ENCODE results near the gene GNA12. TPM values are rescaled to one million over a fixed set of nuclear protein-coding genes. Genes with fewer than 3 reads are reported as not detected.
A peak's percentile ranks its signal among the peaks of the same experiment; 100 is the strongest.
"Not testable (repeated sequence)": the region's sequence is repeated elsewhere in the genome, so short reads cannot be mapped to it uniquely, and the experiment has no call there.

Gene GNA12
- polyA plus RNA-seq, 1 donor from 2014 or later, result 16.4 TPM

DNA sequence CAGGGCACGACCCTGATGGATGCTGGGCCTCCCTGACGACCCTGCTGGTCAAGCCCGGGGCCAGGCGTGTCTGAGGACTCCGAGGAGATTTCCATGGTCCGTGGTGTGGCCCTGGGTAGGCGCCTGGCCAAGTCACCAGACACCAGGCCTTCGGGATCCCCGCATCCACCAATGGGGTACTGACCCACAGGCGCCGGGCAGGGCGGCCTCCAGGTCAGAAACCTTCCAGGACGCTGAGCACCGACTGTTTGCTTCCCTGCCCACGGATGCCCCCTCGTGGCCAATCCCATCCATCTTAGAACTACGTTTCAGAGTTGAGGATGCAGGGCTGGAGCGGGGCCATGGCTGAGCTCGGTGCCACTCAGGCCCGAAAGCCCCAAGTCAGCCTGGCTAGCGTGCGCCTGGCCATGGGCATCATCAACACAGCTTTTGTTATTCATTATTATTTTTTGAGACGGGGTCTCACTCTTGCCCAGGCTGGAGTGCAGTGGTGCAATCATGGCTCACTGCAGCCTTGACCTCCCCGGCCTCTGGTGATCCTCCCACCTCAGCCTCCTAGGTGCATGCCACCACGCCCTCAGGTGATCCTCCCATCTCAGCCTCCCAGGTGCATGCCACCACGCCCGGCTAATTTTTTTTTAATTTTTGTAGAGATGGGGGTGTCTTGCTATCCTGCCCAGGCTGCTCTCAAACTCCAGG lies 163.2 kb downstream of the GNA12 start:
- H3K27ac Mint-ChIP-seq, result no peak overlapping the region

DNA sequence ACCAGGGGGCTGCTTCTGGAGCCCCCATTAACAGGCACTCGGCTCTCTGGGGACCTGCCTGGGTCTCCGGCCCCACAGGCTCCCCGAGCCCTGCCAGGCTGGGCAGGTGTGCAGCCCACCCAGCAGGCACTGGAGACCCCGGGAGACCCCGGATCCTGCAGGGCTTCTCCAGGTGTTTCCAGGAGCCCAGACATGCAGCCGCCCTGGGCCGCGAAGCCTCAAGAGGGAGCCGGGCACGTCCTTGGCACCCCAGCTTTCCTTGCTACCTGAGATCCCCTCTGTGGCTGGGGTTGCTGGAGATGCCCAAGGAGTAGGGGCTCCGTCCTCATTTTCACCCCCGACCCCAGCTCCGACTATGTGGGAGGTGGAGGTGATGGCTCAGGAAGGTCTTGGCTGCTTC lies 163.9 kb downstream of the GNA12 start:
- H3K27ac Mint-ChIP-seq, result peak overlapping the region in 1 of 3 donors; percentile 64
- H3K4me3 Mint-ChIP-seq, result no peak overlapping the region
- peaks cover 2% of the 10 kb centered on the region for H3K36me3 Mint-ChIP-seq
- no peaks in the 10 kb centered on the region for H3K9me3 Mint-ChIP-seq
- no peaks in the 10 kb centered on the region for H3K4me1 Mint-ChIP-seq
- H3K27me3 Mint-ChIP-seq, result peaks cover 11% of the 10 kb centered on the region

More for the DNA sequence above, 163.2 kb downstream of the GNA12 start:
- Mint-ChIP-seq H3K27me3 (peaks cover 12% of the 10 kb centered on the region), H3K9me3 (no peaks in the 10 kb centered on the region), H3K4me3 (no peak overlapping the region), H3K36me3 (peaks cover 2% of the 10 kb centered on the region), H3K4me1 (no peaks in the 10 kb centered on the region)

DNA sequence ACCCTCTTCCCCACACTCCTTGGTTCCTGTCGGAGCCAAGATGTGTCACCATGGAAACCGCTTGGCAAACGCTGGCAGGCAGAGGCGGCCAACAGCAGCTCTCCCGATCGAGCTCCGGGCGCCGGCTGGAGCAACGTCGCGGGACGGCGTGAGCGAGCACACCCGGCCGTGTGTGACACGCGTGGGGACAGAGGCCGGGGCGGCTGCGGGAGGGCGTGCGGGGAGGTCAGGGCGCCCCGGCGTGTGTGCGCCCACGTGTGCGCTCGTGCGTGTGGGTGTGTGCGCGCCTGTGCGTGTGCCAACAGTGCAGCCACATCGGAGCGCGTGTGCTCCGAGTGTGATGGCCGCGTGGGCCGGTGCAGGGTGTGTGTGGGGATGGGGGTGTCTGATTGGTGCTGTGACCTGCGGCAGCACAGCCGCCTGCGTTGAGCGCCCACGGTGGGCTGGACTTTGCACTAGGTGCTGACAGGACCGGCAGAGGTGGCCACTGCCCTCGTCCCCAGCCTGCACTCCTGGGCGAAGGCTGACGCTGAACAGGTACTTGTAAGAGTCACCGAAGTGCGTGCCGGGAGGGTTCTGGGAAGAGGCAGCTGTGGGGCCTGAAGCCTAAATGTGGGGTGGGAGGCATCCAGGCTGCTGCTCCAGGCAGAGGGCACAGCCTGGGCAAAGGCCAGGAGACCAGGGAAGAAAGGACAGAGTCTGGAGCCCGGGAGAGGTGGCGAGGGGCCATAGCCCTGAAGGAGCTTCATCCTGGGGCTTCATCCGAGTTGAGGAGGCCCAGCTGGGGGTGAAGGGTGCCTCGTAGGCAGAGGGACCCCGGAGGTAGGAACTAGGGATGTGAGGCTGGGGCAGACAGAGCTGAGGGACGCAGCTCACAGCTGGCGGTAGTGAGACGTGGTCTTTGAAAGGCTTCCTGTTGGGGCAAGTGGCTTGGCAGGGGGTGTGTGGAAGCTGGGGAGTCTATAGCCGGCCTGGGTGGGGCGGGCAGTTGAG lies 164.7 kb downstream of the GNA12 start:
- H3K27ac Mint-ChIP-seq, result peak overlapping the region in 1 of 3 donors; percentile 64
- H3K36me3 Mint-ChIP-seq, H3K4me1 Mint-ChIP-seq: not testable (repeated sequence)

DNA sequence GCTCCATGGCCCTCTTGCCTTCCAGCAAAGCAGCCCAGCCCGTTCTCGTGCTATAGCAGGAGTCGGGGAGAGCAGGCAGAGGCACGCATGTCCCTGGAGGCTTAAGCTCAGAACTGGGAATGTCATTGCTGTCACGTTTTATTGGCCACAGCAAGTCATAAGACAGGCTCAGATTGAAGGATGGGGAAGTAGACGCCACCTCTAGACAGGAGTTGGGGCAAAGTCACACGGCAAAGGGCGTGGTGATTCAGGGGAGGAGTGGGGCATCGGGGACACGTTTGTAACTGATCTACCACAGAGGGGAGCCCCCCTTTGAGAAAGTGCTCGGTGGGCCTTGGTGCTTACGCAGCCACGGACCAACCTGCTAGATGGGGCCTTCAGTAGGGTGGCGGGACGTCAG lies 165.7 kb downstream of the GNA12 start:
- not testable (repeated sequence) for H3K4me1 Mint-ChIP-seq, H3K9me3 Mint-ChIP-seq, H3K4me3 Mint-ChIP-seq, H3K36me3 Mint-ChIP-seq, H3K27ac Mint-ChIP-seq
- H3K27me3 Mint-ChIP-seq, result peaks cover 11% of the 10 kb centered on the region

More for the DNA sequence above, 164.7 kb downstream of the GNA12 start:
- not testable (repeated sequence) for H3K4me3 Mint-ChIP-seq, H3K9me3 Mint-ChIP-seq
- H3K27me3 Mint-ChIP-seq, result peaks cover 11% of the 10 kb centered on the region

Other genes with a start within 250 kb of the GNA12 start
- 2.0 TPM for gene TTYH3, start 212.3 kb downstream of the GNA12 start, polyA plus RNA-seq
- gene AMZ1, start 156.1 kb downstream of the GNA12 start, polyA plus RNA-seq, result 1.9 TPM
- gene CARD11, start 199.6 kb upstream of the GNA12 start, polyA plus RNA-seq, result 52.4 TPM